Transverse colon (tissue), 4 donors: ENCODE measurements around the gene TERC. TPM values are rescaled to one million over a fixed set of nuclear protein-coding genes. Genes with fewer than 3 reads are reported as not detected.

Experiments used
- DNase-seq: peaks from one replicate; pipeline ENCODE4 v3.0.0-alpha.2; 2019
- H3K27ac ChIP-seq, 4 donors: fragments of 200-600 bp; sonication (generic); 2 replicates each; pipeline ENCODE4 v1.5.1; 2016 to 2018; ENCODE audit warnings: inconsistent platforms in 4 of 4
- H3K27me3 ChIP-seq: fragments of 200-600 bp; sonication (generic); 2 replicates; pipeline ENCODE4 v1.5.1; 2017; ENCODE audit warnings: inconsistent platforms
- H3K36me3 ChIP-seq, 4 donors: fragments of 200-600 bp; sonication (generic); 2 replicates each; pipeline ENCODE4 v1.5.1; 2017 to 2019; ENCODE audit warnings: inconsistent platforms in 4 of 4
- H3K4me1 ChIP-seq, 4 donors: fragments of 200-600 bp; sonication (generic); 2 replicates each; pipeline ENCODE4 v1.5.1; 2017 to 2020; ENCODE audit warnings: inconsistent platforms in 4 of 4
- H3K4me3 ChIP-seq, 4 donors: fragments of 200-600 bp; sonication (generic); 1 replicate in 1 of 4; 2 replicates in 3 of 4; pipeline versions ENCODE4 v1.5.1 to v1.6.1; 2017 to 2019; ENCODE audit warnings: inconsistent platforms in 4 of 4
- H3K9me3 ChIP-seq, 2 donors: fragments of 200-600 bp; sonication (generic); 2 replicates each; pipeline ENCODE4 v1.5.1; 2017 to 2019; ENCODE audit warnings: inconsistent platforms in 2 of 2
- EP300 ChIP-seq: sonication (generic); formaldehyde crosslinking; IDR thresholded peaks from one replicate; pipeline ENCODE4 v1.6.1; 2017; ENCODE audit warnings: antibody characterized with exemption, low read depth
- POLR2A ChIP-seq: fragments of 450-650 bp; IDR thresholded peaks from one replicate; pipeline ENCODE4 v1.6.1; 2016; ENCODE audit warnings: antibody characterized with exemption, mild to moderate bottlenecking, moderate library complexity
- POLR2AphosphoS5 ChIP-seq, 3 donors: sonication (generic); formaldehyde crosslinking; IDR thresholded peaks; one replicate each; pipeline ENCODE4 v1.6.1; 2016; ENCODE audit warnings: antibody characterized with exemption in 3 of 3
- WGBS, 2 donors: methylation state at CpG; one replicate each; pipeline ENCODE4 v1.1.5; 2018; ENCODE audit warnings: low coverage in 1 of 2; 5-methylcytosine and 5-hydroxymethylcytosine counted together
- in situ Hi-C, 4 donors: fragments of 200-750 bp; cut with MboI; loops; one replicate each; pipeline versions ENCODE4 v1.15.0 to v1.15.1; 2017; ENCODE audit warnings: low sequenced_read_pairs in 3 of 4, low pct_ligation_motif_present in 1 of 4, low pct_unique_long_range_greater_than_20kb in 1 of 4
- intact Hi-C: fragments of 100-400 bp; cut with DNase I; formaldehyde crosslinking; loops from one replicate; pipeline ENCODE4 v1.15.1; 2023; ENCODE audit warnings: low total_unique reads
- total RNA-seq, 4 donors: library from RNA; depleted of rRNA; stranded (reverse); fragments of >200 nt; gene quantifications; one replicate each; pipeline ENCODE4 v1.1.0, GENCODE V29; 2016
- TF ChIP-seq, protein P1 (sequence below), 5 experiments: fragments of 200-600 bp in 3 of 5; fragments of 450-650 bp in 2 of 5; sonication (generic) in 3 of 5; IDR thresholded peaks; 1 replicate in 2 of 5; 2 replicates in 3 of 5; pipeline ENCODE4 v1.5.1; 2016 to 2017; ENCODE audit warnings: antibody characterized with exemption in 5 of 5, inconsistent platforms in 3 of 5, mild to moderate bottlenecking in 2 of 5, moderate library complexity in 1 of 5

Gene TERC
- total RNA-seq, 4 donors from 2014 or later, result 221 to 276 (median 247) TPM

DNA sequence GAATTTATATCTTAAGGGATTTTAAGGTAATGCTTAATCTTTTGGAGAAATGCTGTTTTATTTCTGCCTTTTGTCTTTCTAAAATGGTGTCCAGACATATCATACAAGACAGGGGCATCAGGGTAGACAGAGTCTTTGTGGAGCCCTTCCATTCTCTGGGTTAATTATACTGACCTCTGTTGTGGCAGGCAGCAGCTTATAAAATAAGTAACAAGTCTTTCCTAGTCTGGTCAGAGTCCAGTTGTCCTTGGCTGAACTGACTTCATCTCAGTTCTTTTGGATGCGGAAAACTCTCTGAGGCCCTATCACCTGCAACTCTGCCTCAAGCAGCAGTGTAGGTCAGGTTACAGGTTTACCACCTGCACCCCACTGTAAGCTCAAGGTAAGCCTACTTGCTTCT lies 27.5 kb upstream of the TERC start:
- H3K27ac ChIP-seq, result no peak overlapping the region
- no peaks in the 10 kb centered on the region for H3K4me1 ChIP-seq
- TF ChIP-seq POLR2AphosphoS5 (IDR thresholded peaks at IDR 0.05), result no peak
- no peaks in the 10 kb centered on the region for H3K9me3 ChIP-seq
- peaks cover 0 to 14% (median 6%) of the 10 kb centered on the region in 4 donors for H3K36me3 ChIP-seq
- no peak overlapping the region for H3K4me3 ChIP-seq
- H3K27me3 ChIP-seq, result no peaks in the 10 kb centered on the region
- no peak for DNase-seq
- intact Hi-C loops, result no loop called here
- 100% methylated on average over 1 of the region's 1 CpG; no CpG with 5 or more reads in 1 of the 2 donors for WGBS, 2 donors
- in situ Hi-C loops, result no loop called here

- no peaks in the 10 kb centered on the region for H3K9me3 ChIP-seq
- H3K27ac ChIP-seq, result no peak overlapping the region
- no peak for TF ChIP-seq POLR2A
- no peak for TF ChIP-seq POLR2AphosphoS5 (IDR thresholded peaks at IDR 0.05)
- TF ChIP-seq EP300, result no peak
- TF ChIP-seq, protein P1, sequence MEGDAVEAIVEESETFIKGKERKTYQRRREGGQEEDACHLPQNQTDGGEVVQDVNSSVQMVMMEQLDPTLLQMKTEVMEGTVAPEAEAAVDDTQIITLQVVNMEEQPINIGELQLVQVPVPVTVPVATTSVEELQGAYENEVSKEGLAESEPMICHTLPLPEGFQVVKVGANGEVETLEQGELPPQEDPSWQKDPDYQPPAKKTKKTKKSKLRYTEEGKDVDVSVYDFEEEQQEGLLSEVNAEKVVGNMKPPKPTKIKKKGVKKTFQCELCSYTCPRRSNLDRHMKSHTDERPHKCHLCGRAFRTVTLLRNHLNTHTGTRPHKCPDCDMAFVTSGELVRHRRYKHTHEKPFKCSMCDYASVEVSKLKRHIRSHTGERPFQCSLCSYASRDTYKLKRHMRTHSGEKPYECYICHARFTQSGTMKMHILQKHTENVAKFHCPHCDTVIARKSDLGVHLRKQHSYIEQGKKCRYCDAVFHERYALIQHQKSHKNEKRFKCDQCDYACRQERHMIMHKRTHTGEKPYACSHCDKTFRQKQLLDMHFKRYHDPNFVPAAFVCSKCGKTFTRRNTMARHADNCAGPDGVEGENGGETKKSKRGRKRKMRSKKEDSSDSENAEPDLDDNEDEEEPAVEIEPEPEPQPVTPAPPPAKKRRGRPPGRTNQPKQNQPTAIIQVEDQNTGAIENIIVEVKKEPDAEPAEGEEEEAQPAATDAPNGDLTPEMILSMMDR (IDR thresholded peaks at IDR 0.05), result no peak
- DNase-seq, result no peak
- peaks cover 0 to 29% (median 11%) of the 10 kb centered on the region in 4 donors for H3K36me3 ChIP-seq
- 78 to 92% methylated on average over 1 to 4 of the region's 4 CpGs for WGBS, 2 donors
- no peaks in the 10 kb centered on the region for H3K4me1 ChIP-seq
- intact Hi-C loops (no loop called here), in situ Hi-C loops (no loop called here)
- no peaks in the 10 kb centered on the region for H3K27me3 ChIP-seq
- no peak overlapping the region for H3K4me3 ChIP-seq
Measured at GRCh38 chr3:169790687-169791429, 26.0 kb upstream of the TERC start.

- no peak for TF ChIP-seq POLR2A
- TF ChIP-seq EP300, result no peak
- no peak for TF ChIP-seq POLR2AphosphoS5 (IDR thresholded peaks at IDR 0.05)
- TF ChIP-seq, protein P1 (IDR thresholded peaks at IDR 0.05), result no peak
- no peaks in the 10 kb centered on the region for H3K9me3 ChIP-seq
- H3K4me3 ChIP-seq, result no peak overlapping the region
- no peaks in the 10 kb centered on the region for H3K4me1 ChIP-seq
- H3K27me3 ChIP-seq, result no peaks in the 10 kb centered on the region
- peaks cover 0 to 36% (median 14%) of the 10 kb centered on the region in 4 donors for H3K36me3 ChIP-seq
- no peak for DNase-seq
- in situ Hi-C loops, result no loop called here
- intact Hi-C loops, result no loop called here
- no peak overlapping the region for H3K27ac ChIP-seq
Measured at GRCh38 chr3:169790219-169790618, 25.4 kb upstream of the TERC start.

DNA sequence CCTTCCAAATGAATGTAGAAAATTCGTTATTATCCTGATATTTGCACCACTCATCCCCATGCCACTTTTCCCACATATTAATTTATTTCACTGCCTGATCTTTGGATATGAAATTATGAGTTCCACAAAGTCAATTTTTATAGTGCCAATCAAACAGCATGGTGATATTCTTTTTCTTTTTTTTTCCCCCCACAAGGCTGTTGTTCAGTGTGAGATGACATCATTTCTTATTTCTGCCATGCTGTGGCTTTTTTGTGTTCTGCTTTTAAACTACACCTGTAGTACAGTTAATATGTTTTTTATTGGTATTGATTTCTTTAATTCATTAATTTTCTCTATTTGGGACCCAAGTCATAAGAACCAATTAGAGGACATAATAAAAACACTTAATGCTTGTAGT lies 22.9 kb upstream of the TERC start:
- intact Hi-C loops, result no loop called here
- DNase-seq, result no peak
- Histone ChIP-seq H3K27me3 (no peaks in the 10 kb centered on the region), H3K27ac (no peak overlapping the region), H3K4me1 (no peaks in the 10 kb centered on the region), H3K9me3 (no peaks in the 10 kb centered on the region), H3K4me3 (no peak overlapping the region), H3K36me3 (peaks cover 0 to 58% (median 18%) of the 10 kb centered on the region in 4 donors)
- in situ Hi-C loops, result no loop called here
- WGBS, 2 donors, result 88 to 92% methylated on average over 1 of the region's 1 CpG
- no peak for TF ChIP-seq POLR2A
- TF ChIP-seq EP300, result no peak
- TF ChIP-seq POLR2AphosphoS5 (IDR thresholded peaks at IDR 0.05), result no peak
- TF ChIP-seq, protein P1 (IDR thresholded peaks at IDR 0.05), result no peak

DNA sequence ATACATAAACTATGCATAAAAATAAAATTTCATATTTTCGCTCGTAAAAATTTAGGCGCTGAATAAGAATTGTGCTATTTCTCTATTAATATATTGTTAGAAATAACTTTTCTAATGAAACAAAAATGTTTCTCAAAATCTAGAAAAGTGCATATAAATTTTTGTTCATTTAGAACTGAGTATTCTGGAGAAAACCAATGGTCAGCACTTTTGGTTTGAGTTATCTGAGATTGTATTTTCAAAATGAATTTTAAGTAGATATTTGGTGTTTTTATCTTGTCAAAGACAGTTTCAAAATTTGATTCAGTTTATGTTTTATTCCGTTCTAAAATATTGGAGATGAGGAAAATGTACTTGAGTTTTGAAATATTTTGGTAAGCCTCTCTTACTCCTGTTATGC lies 22.3 kb upstream of the TERC start:
- H3K4me3 ChIP-seq, result no peak overlapping the region
- intact Hi-C loops (no loop called here), in situ Hi-C loops (no loop called here)
- 97% methylated on average over 4 of the region's 4 CpGs for WGBS, 2 donors
- TF ChIP-seq POLR2AphosphoS5 (IDR thresholded peaks at IDR 0.05), result no peak
- TF ChIP-seq, protein P1 (IDR thresholded peaks at IDR 0.05), result no peak
- no peak for TF ChIP-seq EP300
- no peak for TF ChIP-seq POLR2A
- no peaks in the 10 kb centered on the region for H3K9me3 ChIP-seq
- no peak for DNase-seq
- no peak overlapping the region for H3K27ac ChIP-seq
- H3K4me1 ChIP-seq, result no peaks in the 10 kb centered on the region
- H3K36me3 ChIP-seq, result peaks cover 0 to 64% (median 18%) of the 10 kb centered on the region in 4 donors
- H3K27me3 ChIP-seq, result no peaks in the 10 kb centered on the region
